HG03025 (cell line): Measurements from ENCODE around the gene CCDC47.
"Not testable (repeated sequence)": the region's sequence is repeated elsewhere in the genome, so short reads cannot be mapped to it uniquely, and the experiment has no call there.

Experiments
- ATAC-seq: cut with Tn5 transposase; IDR thresholded peaks from one replicate; pipeline ENCODE4 v1.9.1; 2021; ENCODE audit warnings: mild to moderate bottlenecking, moderate library complexity; ENCODE audit not compliant: unreplicated experiment, low FRiP score

The CCDC47 gene

DNA sequence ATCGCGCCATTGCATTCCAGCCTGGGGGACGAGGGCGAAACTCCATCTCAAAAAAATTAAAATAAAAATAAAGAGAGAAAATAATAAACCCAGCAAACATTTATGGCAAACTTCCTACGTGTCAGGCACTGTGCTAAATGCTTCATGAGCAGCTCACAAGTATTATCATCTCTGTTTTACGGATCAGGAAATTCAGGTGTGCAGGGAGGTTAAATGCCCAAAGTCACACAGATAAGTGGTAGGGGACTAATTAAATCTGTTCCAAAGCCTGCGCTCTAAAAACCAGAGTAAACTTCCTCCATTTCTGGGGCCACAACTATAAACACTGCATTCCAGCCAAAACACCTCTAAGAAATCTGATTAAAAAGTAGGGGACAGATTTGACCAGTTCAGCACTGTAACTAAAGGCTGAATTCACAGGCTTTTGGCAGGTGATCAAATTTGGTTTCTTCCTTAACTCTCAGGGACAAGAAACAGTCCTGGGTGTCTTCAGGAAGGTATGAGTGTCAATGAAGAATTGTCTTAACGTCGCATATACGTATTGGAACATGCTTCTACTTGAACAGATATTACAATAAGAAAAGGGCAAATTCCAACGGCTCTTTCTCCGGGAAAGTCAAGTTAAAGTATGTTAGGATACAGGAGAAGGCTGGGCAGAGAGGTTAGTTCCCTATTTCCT is 32.8 kb downstream of the CCDC47 start:
- no peak for ATAC-seq

DNA sequence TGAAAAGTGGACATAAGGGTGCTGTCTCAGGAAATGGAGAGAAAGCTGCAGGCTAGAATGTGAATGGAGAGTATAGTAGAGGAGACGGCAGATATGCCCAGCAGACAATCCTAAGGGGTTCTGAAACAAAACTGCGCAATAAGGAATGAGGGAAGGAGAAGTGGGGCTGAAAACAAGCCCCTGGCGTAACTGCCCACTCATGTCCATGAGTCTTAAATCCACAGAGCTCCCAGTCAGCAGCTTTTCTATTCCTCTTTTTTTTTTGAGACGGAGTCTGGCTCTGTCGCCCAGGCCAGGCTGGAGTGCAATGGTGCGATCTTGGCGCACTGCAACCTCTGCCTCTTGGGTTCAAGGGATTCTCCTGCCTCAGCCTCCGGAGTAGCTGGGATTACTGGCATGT is 37.7 kb downstream of the CCDC47 start:
- ATAC-seq, result no peak

DNA sequence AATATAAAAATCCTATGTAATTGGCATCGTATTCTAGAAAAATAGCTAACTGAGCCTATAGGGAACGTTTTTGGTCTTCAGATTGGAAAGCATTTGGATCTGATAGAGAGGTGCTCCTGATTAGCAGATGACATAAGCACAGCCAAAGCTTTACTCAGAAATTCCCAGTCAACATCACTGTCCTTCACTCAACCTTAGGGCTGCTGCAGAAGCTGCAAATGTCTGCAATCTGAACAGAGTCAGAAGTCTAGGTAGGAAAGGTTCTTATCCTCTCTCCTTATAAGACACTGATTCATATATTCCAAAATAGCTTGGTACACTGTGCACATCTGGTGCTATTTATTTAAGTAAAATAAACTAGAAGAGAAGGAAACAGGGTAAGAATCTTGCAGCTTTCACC is 51.0 kb downstream of the CCDC47 start:
- ATAC-seq, result no peak

DNA sequence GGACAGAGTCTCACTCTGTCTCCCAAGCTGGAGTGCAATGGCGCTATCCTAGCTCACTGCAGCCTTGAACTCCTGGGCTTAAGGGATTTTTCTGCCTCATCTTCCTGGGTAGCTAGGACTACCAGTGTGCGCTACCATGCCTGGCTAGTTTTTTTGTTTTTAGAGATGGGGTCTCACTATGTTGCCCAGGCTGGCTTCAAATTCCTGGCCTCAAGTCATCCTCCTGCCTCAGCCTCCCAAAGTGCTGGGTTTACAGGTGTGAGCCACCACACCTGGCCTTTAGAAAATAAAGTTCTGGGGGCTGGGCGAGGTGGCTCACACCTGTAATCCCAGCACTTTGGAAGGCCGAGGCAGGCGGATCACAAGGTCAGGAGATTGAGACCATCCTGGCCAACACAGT is 53.2 kb downstream of the CCDC47 start:
- not testable (repeated sequence) for ATAC-seq

DNA sequence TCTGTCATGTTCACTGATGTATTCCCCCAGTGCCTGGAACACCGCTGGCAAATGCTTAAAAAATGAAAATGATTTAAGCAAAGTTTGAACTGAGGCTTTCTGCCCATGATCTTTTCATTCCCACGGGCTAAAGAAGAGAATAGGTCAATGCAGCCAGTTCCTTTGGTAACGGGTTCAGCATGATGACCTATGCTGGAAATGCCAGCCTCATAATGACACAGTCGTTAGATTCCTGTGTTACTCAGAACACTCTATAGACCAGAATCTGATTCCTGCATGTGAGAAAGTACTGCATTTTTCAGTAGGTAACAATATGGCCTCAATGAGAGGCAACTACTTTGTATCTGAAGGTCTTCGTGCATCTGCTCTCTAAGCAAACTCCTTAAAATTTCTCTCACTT is 54.4 kb downstream of the CCDC47 start:
- no peak for ATAC-seq

DNA sequence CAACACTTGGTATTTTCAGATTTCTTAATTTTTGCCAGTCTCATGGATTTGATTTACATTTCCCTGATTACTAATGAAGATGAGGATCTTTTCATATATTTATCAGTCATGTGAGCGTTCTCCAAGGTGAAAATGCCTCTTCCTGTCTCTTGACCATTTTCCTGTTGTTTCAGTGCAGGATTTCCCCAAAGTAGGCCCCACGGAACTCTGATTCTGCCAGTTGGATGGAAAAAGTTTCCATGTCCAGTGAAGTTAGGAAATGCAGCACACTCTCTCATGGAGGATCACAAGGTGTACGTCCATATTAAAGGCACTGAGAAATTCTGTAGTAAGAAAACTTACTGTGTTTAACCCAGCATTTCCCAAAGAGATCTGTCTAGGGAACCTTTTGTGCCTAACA is 57.0 kb downstream of the CCDC47 start:
- no peak for ATAC-seq

DNA sequence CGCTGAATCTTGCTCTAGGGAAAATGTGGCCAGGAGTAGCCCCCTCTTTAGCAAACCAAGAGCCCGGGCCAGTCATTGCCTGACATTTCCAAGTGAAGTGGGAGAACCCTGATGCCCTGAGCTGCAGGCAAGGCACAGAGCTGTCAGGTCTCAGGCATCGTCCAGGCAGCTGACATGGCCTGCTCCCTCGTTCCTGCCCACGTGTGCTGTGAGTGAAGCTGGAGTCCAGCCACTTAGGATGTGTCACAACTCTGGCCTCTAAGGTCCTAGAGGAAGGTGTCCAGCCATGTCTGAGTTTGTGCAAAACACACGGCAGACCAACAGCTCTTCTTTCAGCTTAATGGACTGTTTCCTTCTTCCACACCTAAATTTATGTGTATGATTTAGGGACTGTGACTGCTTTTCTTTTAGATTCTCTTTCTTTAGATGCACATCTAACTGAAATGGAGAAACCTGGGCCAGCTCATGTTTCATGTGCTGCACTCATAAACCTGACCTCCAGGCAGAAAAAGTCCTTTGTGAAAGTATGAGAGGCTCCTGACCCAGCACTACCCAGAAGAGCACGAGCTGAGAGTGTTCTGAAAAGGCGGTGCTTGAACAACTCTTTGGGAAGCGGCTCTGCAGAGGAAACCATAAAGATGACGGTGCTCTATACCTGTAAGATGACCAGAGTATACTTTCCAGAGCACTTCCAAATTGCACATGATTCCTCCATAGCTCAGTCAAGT is 58.7 kb downstream of the CCDC47 start:
- no peak for ATAC-seq

DNA sequence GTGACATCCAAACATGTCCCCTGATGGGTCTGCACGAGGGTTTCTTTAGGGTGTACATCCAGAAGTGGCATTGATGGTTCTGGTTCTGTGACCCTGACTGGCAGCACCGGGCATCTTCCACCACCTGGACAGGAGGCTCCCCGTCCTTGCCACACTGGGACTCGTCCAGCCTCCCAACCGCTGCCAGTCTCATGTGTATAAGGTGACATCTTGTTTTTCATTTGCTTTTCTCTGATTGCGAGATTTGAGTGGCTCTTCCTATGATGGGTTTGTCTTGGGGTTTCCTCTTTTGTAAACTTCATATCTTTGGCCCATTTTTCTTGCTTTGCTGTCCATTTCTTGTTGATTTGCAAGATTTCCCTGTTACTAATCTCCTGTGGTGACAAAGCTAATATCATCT is 64.3 kb downstream of the CCDC47 start:
- ATAC-seq, result no peak

DNA sequence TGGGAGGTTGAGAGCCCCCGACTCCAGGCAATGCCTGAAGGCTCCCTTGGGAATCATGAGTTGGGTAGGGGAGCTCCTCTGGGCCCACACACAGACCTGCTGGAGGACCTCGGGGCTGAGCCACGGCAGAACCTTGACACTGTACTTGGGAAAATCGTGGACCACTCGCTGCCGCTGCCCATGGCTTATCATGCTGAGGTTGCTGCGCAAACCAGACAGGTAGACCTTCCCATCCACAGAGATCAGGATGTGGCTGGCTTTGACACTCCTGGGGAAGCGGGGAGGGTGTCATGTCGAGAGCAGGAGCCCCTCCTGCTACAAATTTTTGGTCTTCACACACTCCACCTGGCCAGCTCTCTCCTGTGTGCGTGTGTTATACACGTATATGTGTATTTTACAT is 66.2 kb downstream of the CCDC47 start:
- ATAC-seq, result no peak

DNA sequence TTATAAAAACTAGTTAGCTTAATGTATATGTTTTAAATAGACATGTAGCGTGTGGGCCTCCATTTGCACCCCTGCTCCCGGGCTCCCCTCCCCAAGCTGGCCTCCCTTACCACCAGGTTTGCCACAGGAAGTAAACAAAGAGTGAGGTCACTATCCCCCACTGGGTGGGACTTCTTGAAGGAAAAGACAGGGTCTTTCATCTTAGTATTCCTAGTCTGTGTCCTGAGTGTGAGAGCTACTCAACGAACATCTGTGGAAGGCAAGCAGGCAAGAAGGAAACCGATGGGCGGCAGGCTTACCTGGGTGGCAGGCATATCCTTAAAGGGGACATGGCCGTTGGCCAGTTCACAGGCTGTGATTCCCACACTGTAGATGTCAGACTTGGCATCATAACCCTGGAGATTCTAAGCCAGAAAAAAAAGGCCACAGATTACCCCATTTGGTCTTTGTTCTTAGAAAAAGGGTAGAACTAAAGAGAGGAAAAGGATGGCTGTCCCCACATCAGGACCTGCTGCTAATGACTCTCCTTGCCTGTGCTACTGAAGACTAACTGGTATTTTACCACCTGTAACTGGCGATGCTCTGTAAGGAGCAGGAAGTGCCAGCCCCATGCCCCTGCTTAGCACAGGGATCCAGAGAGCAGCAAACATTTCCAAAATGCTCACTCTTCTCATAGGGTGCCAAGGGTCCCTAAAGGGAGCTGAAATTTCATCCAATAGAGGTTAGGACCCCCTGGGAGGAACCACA is 66.9 kb downstream of the CCDC47 start:
- ATAC-seq, result no peak

DNA sequence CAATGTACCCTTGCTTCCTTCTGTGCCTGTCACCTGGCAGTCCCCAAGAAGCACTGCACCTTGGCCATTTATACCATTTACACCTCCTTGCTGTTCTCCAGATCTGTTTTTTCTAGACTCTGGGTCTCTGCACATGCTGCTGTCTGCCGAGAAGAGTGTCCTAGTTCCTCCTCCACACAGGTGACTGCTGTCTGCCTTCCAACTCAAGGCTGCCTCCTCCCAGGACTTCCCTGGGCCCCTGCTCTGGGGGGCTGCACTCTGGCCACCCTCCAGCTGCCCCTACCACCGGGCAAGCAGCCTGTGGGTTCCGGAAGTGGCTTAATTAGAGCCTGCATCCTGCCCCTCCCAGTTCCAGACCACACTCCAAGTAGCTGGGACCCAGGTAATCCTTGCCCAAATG is 67.7 kb downstream of the CCDC47 start:
- no peak for ATAC-seq

DNA sequence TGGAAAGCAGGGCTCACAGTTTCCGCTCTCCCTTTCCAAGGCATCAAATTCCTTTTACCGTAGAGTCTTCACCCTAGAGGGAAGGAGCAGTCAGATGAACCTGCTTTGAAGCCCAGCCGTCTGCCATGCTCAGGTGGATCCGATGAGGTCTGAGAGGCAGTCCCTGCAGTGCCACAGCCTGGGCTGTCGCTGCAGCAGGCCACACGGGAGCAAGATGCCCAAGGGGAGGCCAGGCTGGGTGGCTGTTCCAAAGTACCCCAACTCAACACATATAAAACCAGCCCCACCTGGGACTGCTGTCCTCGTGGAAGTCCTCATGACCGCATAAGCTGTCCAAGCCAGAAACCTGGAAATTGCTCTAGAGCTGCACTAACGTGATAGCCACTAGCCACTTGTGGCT is 68.6 kb downstream of the CCDC47 start:
- no peak for ATAC-seq

DNA sequence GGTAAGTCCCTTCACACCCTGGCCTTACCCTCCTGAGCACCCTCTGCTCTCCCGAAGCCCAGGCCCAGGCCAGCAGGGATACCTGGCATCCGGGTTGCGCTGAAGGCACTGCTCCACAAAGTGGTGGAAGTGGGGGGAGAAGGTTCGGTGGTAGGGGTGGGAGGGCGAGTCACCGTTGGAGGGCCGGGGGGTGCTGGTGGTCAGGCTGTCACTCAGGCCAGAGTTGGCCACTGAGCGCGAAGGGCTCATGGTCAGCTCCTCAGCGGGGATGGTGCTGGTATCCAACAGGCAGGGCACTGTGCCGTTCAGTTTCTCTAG is 69.2 kb downstream of the CCDC47 start:
- ATAC-seq, result no peak

DNA sequence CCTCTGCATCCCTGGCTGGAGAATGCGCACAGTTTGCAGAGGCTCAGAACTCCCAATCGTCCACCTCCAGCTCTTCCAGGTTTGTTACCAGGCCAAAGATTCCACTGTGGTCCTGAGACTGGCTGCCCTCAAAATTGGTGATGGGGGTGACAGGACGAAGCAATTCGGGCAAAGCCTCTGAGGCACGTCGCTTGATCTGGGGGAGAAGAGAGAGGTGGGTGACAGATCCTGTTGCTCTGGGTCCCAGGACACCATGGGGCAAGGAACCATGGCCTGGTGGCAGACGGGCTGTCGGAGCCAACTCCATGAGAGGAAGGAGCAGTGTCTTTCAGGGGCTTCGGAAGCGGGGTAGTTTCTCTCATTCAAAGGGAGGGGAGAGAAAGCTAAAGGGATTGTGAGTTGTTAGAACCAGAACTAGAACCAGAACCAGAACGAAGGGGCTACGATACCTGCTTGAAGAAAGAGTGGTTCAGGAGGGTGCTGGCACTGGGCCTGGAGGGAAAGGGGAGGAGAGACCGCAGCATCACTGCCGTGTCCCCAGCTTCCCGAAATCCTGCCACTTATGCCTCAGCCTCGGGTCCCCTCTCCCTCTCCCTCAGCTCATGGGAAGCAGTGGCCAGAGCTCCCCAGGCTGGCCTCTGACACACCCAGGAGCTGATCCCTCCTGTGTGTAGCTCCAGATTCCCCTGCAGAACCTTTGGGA is 69.7 kb downstream of the CCDC47 start:
- no peak for ATAC-seq

DNA sequence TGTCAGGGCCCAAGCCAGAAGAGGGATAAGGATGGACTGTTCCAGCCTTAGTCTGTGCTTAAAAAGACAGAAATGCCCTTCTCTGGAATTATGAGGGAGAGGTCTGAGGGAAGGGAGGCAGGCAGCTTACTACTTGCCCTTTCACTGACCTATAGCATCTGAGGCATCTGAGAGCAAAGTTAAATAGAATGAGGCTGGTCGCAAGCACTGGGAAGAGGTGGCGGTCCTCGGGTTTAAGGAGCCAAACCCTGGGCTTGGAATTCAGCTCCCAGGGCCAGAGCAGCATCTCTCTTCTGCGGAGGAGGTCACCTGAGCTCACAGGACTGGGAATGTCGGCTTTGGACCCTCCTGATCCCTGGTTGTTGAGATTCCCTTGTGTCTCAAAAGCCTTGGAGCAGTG is 70.4 kb downstream of the CCDC47 start:
- no peak for ATAC-seq

DNA sequence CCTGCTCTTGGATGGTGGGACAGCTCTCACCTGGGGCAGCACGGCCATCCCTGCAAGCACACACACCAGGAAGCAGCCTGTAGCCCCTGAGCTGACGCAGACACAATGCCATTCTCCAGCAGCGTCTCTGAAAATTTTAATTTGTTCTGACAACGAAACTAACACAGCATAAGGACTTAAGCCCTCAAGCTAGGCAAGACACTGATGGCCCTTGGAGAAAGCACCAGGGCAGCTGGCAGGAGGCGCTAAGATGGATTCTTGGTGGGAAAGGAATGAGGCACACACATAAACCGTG is 70.7 kb downstream of the CCDC47 start:
- no peak for ATAC-seq

DNA sequence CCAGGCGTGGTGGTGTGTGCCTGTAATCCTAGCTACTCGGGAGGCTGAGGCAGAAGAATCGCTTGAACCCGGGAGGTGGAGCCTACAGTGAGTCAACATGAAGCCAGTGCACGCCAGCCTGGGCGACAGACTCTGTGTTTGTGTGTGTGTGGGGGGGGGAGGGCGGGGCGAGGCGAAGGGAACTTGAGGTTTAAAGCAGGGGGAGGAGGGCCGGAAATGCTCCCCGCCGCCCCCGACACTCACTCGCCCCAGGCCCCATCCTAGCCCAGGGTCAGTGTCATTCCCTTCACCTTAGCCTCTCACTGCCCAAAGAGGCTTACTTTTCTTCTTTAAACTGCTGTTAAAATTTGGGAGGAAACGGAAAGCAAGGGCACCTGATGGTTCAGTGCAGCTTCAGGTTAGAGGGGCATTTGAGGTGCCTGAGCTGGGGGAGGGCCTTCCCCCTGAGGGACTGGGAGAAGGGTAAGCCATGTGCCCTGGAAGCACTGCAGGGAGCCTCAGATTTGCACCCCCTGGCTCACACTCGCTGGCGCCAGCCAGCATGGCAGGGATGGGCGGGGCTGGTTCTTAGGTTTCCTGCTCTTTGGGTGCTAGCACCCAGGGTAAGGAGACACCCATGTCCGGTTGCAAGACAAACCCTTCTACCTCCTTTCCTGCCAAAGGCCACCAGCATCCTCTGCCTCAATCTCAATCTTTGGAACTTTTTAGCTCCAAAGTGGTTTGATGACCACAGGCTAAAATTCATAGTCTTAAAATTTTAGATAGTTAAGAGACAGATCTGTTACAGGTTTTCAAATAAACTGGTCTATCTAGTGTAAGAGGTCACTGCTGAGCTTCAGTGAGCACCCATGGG is 71.3 kb downstream of the CCDC47 start:
- no peak for ATAC-seq

DNA sequence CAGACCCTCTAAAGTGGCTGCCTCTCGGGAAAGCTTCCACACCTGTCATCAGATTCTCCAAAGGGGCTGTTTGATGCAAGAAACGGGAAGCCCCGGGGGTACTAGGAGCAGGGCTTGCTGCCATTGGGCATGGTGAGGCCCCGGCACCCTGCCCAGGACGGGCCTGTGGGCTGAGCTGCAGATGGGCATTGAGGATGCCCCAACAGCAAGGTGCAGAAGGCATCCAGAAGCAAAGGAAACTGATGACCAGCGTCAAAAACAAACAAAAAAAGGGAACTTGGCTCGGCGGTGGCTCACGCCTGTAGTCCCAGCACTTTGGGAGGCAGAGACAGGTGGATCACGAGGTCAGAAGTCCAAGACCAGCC is 72.0 kb downstream of the CCDC47 start:
- no peak for ATAC-seq

DNA sequence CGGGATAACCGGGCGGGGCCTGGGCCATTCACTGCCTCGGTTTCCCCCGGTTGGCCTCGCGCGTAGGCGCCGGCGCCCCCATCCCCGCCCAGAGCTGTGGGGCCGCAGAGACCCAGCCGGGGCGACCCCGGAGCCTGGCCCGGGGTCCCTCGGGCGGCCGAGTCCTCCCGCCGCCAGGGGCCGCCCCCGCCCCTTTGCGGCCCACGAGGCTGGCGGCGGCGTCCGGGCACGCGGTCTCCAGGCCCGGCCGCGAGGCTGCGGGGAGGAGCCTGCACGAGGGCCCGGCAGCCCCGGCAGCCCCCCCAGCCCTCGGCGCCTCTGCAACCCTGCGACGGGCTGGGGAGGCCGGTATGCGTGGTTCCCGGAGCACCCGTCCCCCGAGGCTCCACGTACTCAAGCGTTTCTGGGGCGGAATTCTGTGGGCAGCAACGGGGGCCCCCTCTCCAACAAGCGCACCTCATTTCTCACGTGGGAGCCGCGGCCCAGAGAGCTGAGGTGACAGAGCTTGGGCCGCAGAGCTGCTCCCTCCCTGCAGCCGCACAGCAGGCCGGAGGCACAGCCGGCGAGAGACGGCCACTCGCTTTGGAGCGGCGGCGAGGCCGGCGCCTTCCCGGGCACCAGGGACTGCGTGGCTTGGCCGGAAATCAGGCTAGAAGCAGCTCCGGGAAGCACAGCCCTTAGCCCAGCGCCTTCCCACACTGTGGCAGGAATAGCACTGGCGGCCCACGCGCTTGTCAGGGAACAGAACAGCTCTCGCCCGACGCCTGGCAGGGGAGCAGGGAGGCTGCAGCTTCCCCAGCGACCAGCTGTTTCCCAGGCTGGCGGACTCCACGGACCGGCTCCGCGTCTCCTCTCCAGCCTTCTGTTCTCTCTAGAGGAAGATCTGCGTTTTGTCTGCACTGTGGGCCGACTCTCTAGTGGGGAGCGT is 72.6 kb downstream of the CCDC47 start:
- ATAC-seq, result no peak
